NT2/D1 (cell line): ENCODE data around the gene IL5RA.

Experiments used
- YY1 ChIP-seq: IDR thresholded peaks from 2 replicates; pipeline ENCODE4 v1.6.1; 2011; ENCODE audit not compliant: insufficient read length, insufficient read depth
- ZNF274 ChIP-seq: IDR thresholded peaks from 2 replicates; pipeline ENCODE4 v1.6.1; 2011; ENCODE audit warnings: mild to moderate bottlenecking, low read depth, low read length

DNA sequence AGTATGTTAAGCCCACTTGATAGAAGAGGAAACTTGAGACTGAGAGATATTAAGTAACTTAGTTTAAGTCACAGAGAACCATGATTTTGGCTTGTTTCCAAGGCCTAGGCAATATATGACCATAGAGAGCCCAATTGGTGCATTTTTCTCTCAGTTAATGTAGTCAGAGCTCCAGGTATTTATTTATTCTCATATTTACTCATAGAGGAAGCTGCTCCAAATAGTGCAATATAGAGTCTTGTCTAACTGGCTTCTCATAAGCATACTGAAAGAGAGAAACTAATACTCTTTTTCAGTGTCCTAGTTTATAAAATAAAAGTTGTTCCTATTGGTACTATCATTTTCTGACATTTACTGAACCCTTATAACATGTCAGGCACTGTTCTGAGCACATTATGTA lies 31.8 kb upstream of the IL5RA start:
- TF ChIP-seq ZNF274 (no peak), YY1 (no peak)
